ENCODE measurements around the gene SAP130.

The SAP130 gene

DNA sequence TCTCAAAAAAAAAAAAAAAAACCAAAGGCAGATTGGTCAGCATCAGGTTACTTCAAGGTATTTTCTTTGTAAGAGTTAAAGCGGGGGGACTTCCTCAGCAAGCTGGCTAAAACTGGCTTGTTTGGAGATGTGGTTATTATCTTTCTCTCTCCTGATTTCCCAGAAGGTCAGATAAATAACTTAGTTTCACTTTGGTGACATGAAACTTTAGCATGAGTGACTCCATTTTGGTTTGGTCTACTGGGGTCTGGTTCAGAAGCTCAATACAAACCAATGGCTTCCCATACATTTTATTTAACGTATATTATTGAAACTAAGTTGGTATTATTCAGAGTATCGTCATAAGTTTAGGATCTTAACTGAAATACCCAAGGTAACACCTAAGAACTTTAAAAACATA, 100.5 kb downstream of the SAP130 start:
- H3K36me3 ChIP-seq (replicated peaks; ENCODE audit: insufficient read depth, low read length) = no peaks in the 10 kb centered on the region
- no peaks in the 10 kb centered on the region for H3K27me3 ChIP-seq (replicated peaks; ENCODE audit: insufficient read depth, low read length)
- H3F3A ChIP-seq (ENCODE audit: insufficient read depth, low read length) = no peaks in the 10 kb centered on the region
- H3K9me3 ChIP-seq (replicated peaks; ENCODE audit: insufficient read depth, low read length) = no peaks in the 10 kb centered on the region
- H3K4me2 ChIP-seq (ENCODE audit: low read depth, low read length) = no peak overlapping the region
- H2AFZ ChIP-seq (ENCODE audit: low read length) = no peak overlapping the region
- no peak for DNase-seq
- no peaks in the 10 kb centered on the region for H3K4me1 ChIP-seq (ENCODE audit: low read length)
- TF ChIP-seq EZH2phosphoT487 (IDR thresholded peaks at IDR 0.05; ENCODE audit: low read length) = no peak
- no peak for TF ChIP-seq EZH2 (optimal IDR thresholded peaks at IDR 0.05; ENCODE audit: low read depth, low read length)
- TF ChIP-seq, protein P1, sequence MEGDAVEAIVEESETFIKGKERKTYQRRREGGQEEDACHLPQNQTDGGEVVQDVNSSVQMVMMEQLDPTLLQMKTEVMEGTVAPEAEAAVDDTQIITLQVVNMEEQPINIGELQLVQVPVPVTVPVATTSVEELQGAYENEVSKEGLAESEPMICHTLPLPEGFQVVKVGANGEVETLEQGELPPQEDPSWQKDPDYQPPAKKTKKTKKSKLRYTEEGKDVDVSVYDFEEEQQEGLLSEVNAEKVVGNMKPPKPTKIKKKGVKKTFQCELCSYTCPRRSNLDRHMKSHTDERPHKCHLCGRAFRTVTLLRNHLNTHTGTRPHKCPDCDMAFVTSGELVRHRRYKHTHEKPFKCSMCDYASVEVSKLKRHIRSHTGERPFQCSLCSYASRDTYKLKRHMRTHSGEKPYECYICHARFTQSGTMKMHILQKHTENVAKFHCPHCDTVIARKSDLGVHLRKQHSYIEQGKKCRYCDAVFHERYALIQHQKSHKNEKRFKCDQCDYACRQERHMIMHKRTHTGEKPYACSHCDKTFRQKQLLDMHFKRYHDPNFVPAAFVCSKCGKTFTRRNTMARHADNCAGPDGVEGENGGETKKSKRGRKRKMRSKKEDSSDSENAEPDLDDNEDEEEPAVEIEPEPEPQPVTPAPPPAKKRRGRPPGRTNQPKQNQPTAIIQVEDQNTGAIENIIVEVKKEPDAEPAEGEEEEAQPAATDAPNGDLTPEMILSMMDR (IDR thresholded peaks at IDR 0.05; ENCODE audit: low read length) = no peak
- no peak overlapping the region for H3K9ac ChIP-seq (ENCODE audit: low read length)
- H3K79me2 ChIP-seq (ENCODE audit: low read length) = no peaks in the 10 kb centered on the region
- no peak overlapping the region for H3K27ac ChIP-seq (ENCODE audit: low read length)
- H4K20me1 ChIP-seq (ENCODE audit: insufficient read depth, low read length) = no peaks in the 10 kb centered on the region
- no peaks in the 10 kb centered on the region for H3K9me2 ChIP-seq (replicated peaks; ENCODE audit: insufficient read depth, low read length)
- no peak overlapping the region for H3K4me3 ChIP-seq (ENCODE audit: low read length)

DNA sequence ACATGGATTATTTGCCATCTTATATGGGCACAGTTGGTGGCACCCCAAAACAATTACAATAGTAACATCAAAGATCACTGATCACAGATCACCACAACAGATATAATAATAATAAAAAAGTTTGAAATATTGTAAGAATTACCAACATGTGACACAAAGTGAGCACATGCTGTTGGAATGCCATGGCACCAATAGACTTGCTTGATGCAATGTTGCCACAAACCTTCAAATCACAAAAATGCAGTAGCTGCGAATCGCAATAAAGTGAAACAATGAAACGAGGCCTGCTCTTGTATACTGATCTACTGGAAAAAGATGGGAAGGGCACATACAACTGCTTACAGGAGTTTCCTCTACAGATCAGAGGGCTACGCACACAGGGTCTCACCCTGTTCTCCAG, 109.9 kb downstream of the SAP130 start:
- Histone ChIP-seq H2AFZ (ENCODE audit: low read length) (no peak overlapping the region), H3K9ac (ENCODE audit: low read length) (no peak overlapping the region), H3K4me3 (ENCODE audit: low read length) (no peak overlapping the region), H3K4me1 (ENCODE audit: low read length) (no peaks in the 10 kb centered on the region), H3K9me2 (replicated peaks; ENCODE audit: insufficient read depth, low read length) (no peaks in the 10 kb centered on the region), H3F3A (ENCODE audit: insufficient read depth, low read length) (no peaks in the 10 kb centered on the region), H3K9me3 (replicated peaks; ENCODE audit: insufficient read depth, low read length) (no peaks in the 10 kb centered on the region), H4K20me1 (ENCODE audit: insufficient read depth, low read length) (no peaks in the 10 kb centered on the region), H3K36me3 (replicated peaks; ENCODE audit: insufficient read depth, low read length) (no peaks in the 10 kb centered on the region), H3K79me2 (ENCODE audit: low read length) (no peaks in the 10 kb centered on the region), H3K4me2 (ENCODE audit: low read depth, low read length) (no peak overlapping the region), H3K27me3 (replicated peaks; ENCODE audit: insufficient read depth, low read length) (no peaks in the 10 kb centered on the region), H3K27ac (ENCODE audit: low read length) (no peak overlapping the region)
- TF ChIP-seq EZH2phosphoT487 (IDR thresholded peaks at IDR 0.05; ENCODE audit: low read length) = no peak
- TF ChIP-seq EZH2 (optimal IDR thresholded peaks at IDR 0.05; ENCODE audit: low read depth, low read length) = no peak
- TF ChIP-seq, protein P1 (IDR thresholded peaks at IDR 0.05; ENCODE audit: low read length) = no peak
- no peak for DNase-seq

DNA sequence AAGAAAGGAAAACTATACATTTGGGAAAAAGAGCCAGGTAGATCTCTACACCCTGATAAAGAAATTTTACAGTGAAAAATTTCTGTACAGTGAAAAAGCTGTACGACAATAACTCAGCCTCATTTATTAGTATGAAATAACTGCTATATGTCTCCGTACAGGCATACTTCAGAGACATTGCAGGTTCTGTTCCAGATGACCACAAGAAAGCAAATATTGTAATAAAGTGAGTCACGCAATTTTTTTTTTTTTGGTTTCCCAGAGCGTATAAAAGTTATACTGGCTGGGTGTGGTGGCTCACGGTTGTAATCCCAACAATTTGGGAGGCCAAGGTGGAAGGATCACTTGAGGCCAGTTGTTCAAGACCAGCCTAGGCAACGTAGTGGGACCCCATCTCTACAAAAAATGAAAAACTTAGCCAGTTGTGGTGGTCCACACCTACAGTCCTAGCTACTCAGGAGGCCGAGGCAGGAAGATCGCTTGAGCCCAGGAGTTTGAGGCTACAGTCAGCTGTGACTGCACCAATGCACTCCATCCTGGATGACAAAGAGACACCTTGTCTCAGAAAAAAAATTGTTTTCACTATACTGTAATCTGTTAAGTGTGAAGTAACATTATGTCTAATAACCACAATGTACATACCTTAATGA, 113.9 kb downstream of the SAP130 start:
- no peak overlapping the region for H2AFZ ChIP-seq (ENCODE audit: low read length)
- no peak for TF ChIP-seq EZH2phosphoT487 (IDR thresholded peaks at IDR 0.05; ENCODE audit: low read length)
- TF ChIP-seq, protein P1 (IDR thresholded peaks at IDR 0.05; ENCODE audit: low read length) = no peak
- TF ChIP-seq EZH2 (optimal IDR thresholded peaks at IDR 0.05; ENCODE audit: low read depth, low read length) = no peak
- no peak for DNase-seq

More for the DNA sequence above, 113.9 kb downstream of the SAP130 start:
- H3K4me2 ChIP-seq (ENCODE audit: low read depth, low read length) = no peak overlapping the region
- H3K9me2 ChIP-seq (replicated peaks; ENCODE audit: insufficient read depth, low read length) = no peaks in the 10 kb centered on the region
- no peaks in the 10 kb centered on the region for H3K27me3 ChIP-seq (replicated peaks; ENCODE audit: insufficient read depth, low read length)
- no peak overlapping the region for H3K9ac ChIP-seq (ENCODE audit: low read length)
- H3K36me3 ChIP-seq (replicated peaks; ENCODE audit: insufficient read depth, low read length) = no peaks in the 10 kb centered on the region
- no peak overlapping the region for H3K27ac ChIP-seq (ENCODE audit: low read length)
- H3K4me1 ChIP-seq (ENCODE audit: low read length) = no peaks in the 10 kb centered on the region
- no peaks in the 10 kb centered on the region for H3F3A ChIP-seq (ENCODE audit: insufficient read depth, low read length)
- no peaks in the 10 kb centered on the region for H3K9me3 ChIP-seq (replicated peaks; ENCODE audit: insufficient read depth, low read length)
- no peak overlapping the region for H3K4me3 ChIP-seq (ENCODE audit: low read length)
- no peaks in the 10 kb centered on the region for H4K20me1 ChIP-seq (ENCODE audit: insufficient read depth, low read length)
- no peaks in the 10 kb centered on the region for H3K79me2 ChIP-seq (ENCODE audit: low read length)

Data from MM.1S (cell line).